GM08714 (cell line): ENCODE results near the gene IDE.
"Not testable (repeated sequence)": the region's sequence is repeated elsewhere in the genome, so short reads cannot be mapped to it uniquely, and the experiment has no call there.

Source experiments
- H3K4me3 ChIP-seq: fragments of 200-500 bp; sonication (Bioruptor generic); 2 replicates; pipeline ENCODE4 v1.5.1; 2014; ENCODE audit warnings: mild to moderate bottlenecking, low read length, inconsistent platforms
- ZNF274 ChIP-seq: IDR thresholded peaks from 2 replicates; pipeline ENCODE4 v1.6.1; 2012; ENCODE audit warnings: mild to moderate bottlenecking, low read depth, low read length

Gene IDE

DNA sequence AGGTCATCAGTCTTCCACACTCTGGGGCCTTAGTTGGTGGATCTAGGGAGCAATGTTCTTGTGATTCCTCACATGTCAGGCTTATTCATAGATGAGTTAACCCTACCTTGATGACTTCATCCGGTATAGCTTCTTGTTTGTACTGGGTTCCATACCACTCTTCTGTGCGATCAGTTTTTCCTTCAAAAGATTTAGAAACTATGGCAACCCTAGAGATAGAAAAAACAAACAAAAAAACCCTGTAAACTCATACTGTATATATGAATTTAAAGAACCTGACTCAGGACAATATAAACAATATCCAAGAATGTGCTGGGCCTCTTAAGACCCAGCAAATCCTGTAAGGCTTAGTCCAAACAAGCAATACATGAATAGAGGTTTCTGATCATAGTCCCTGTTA, 83.5 kb downstream of the IDE start:
- H3K4me3 ChIP-seq: no peak overlapping the region
- TF ChIP-seq ZNF274: no peak

DNA sequence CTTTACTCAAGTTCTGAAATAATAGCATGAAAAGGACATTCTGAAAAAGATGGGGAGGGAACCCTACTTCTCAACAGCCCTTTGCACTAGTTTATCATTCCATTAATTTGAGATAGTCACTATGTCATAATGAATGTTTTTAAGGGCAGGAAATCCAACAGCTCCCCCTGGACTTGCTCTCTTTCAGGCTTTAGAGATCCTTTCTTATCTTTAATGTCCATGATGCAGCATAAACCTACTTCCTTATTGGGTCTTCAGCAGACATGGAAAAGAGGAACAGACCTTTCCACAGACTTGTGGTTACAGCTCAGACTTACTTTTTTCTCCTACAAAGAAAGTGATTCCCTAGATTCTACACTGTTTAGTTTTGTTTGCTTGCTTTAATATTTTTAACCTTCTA, 87.3 kb downstream of the IDE start:
- no peak for TF ChIP-seq ZNF274
- no peak overlapping the region for H3K4me3 ChIP-seq

DNA sequence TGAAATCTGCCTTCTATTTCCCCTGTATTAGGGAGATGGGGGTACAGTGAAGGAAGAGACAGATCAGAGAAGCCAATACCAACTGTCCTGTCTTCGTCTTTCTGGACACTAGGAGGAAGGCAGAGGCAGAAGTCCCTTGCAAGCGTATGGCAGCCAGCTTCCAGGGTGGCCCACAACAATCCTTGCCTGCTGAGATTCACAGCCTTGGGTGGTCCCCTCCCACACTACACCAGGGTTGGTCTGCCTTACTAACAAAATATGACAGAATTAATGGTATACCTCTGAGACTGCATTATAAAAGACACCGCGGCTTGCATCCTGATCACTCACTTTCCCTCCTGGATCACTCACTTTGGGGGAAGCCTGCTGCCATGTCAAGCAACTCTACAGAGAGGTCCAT, 90.4 kb downstream of the IDE start:
- no peak overlapping the region for H3K4me3 ChIP-seq
- no peak for TF ChIP-seq ZNF274

DNA sequence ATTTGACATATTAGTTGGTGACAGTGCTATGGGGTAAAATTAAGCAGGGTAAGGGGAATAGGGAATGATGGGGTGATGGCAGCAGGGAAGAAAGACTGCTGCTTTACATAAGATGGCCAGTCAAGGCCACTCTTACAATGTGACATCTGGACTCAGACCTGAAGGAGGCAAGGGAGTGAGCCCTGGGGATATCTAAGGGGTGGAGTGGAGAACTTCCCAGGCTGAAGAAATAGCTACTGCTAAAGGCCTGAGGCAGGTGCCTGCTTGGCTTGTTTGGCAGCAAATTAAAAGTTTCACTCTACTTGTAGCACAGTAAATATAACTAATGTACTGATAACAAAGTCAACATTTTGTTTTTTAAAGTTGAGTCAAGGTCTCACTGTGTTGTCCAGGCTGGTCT, 93.5 kb downstream of the IDE start:
- H3K4me3 ChIP-seq: no peak overlapping the region

DNA sequence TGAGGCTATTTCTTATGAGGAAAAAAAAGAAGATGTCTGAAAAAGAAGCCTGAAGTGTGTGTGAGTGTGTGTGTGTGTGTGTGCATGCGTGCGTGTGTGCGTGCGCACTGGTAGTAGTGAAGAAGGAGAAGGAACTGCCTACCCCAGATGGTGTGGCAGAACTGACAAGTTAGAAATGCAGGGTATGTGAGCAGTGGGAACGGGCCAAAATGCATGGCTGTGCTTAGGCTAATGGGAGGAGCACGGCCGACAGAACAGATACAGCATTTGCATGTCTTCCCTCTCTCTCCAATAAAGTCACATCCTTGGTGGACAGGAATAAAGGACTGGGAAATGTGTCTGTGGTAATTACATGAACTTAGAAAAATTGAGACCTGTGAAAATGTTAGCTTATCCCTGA, 94.3 kb downstream of the IDE start:
- H3K4me3 ChIP-seq: no peak overlapping the region
- TF ChIP-seq ZNF274: no peak

More for the DNA sequence above, 93.5 kb downstream of the IDE start:
- TF ChIP-seq ZNF274: no peak

DNA sequence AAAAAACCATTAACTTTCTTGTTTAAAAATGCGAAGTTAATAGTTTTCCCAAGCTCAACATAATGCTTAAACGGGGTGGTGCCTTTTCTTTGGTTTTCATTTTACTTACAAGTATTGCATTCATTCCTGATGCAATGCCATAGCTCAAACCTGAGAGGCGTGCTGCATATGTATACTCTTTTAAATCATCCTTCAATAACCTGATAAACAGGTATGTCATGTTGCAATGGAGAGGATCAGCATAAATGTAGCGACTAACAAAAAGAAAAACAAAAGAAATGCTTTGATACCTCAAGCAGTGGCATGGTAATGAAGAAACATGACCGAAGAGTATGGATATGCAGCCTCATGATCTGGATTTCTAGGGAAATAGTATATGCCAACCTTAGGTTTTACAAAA, 95.4 kb downstream of the IDE start:
- TF ChIP-seq ZNF274: no peak
- no peak overlapping the region for H3K4me3 ChIP-seq

DNA sequence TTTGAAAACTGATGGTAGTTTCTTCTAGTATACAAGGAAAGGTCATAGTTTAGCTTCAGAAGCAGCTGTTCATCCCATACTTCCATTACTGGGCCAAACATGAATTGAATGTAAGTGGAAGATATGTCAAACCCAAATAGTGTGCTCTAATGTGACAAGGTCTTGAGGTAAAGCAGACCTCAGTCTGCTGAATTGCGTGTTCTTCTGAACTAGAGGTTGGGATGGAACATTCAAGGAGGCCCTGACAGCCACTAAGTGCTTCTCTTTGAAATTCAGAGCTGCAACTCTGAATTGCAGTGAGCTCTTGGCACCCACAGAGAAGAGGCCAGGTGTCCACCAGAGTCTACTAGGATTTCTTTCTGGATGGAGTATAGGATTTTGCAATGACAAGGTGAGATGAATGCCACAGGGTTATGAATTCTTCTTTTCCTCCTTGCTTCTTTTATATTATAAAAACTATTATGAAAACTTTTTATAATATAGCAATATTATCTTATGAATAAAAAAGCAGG, 98.5 kb downstream of the IDE start:
- TF ChIP-seq ZNF274: no peak
- H3K4me3 ChIP-seq: no peak overlapping the region

DNA sequence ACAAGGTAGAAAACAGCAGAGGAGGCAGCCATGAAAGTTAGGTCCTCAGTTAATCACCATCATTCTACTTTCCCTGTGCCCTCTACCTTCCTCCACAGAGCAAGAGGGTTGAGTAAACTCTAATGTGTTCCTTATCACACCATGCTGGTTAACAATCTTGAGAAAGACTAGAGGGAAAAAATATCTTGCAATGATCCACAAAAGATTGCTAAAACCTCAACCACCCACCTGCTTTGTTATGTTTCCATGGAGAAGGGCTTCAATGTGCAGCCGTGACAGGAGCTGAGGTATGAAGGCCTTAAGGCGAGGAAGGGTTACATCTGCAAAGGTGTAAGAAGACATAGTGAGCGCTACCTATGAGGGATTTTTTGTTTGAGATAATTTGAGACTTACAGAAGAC, 103.9 kb downstream of the IDE start:
- no peak for TF ChIP-seq ZNF274
- H3K4me3 ChIP-seq: no peak overlapping the region

DNA sequence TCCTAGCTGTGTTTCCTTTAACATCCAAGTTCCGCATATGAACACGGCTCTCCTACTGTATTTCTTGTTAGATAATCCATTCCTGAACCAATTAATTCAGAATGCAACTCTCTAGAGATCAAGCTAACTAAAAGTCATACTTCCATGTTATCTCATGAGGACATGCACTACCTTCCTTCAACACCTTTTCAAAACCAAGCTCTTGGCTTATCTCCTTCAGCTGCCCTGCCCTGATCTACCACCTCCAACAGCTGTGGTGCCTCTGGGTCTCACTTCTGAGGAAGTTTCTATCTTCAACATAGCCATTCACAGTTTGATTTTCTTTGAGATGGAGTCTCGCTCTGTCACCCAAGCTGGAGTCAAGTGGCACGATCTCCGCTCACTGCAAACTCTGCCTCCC, 109.5 kb downstream of the IDE start:
- H3K4me3 ChIP-seq: no peak overlapping the region
- TF ChIP-seq ZNF274: no peak

DNA sequence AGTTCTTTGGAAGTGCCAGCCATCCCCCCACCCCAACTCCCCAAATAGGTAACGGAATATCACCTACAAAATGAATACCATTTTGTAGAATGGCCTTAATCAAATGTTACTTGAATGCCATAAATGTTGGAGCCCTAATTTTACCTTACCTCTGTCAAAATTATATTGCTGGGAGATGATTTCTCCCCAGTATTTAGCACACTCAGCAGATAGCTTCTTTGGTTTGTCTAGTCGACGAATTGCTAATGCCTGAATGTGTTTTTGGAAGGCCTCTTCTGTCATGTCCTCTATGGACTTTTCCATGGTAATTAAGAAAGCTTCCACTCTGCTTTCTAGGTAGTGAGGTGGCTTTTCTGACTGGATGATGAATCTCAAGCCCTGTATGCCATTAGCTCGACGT, 110.3 kb downstream of the IDE start:
- H3K4me3 ChIP-seq: no peak overlapping the region
- no peak for TF ChIP-seq ZNF274

DNA sequence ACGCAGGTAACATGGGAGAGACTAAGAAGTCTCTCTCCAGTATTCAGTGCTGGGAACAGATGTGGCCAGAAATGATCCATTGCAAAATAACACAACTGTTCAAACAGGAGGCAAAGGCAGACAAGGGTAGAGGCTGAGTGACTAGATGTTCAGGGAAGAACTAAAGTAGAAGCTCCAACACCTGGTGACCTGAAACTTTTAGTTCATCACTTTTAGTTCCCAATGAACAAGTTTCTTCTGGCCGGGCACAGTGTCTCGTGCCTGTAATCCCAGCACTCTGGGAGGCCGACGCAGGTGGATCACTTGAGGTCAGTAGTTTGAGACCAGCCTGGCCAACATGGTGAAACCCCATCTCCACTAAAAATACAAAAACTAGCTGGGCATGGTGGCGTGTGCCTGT, 118.9 kb downstream of the IDE start:
- not testable (repeated sequence) for H3K4me3 ChIP-seq

DNA sequence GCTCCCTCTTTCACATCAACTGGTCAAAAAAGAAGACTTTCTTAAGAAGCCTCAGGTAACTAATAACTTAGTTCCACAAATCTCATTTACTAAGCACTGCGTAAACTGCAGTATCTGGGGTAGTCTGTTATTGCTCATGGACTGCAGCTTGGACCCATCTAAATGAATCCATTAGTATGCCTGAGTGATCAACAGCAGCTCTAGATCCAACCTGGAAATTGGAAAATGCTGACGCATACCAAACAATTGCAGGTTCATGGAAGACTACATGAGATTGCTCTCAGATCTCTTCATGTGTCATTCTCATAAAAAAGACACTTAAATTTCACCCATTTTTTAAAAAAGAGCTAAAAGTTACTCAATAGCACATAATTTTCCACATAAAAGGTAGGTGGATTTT, 121.6 kb downstream of the IDE start:
- TF ChIP-seq ZNF274: no peak
- H3K4me3 ChIP-seq: no peak overlapping the region

DNA sequence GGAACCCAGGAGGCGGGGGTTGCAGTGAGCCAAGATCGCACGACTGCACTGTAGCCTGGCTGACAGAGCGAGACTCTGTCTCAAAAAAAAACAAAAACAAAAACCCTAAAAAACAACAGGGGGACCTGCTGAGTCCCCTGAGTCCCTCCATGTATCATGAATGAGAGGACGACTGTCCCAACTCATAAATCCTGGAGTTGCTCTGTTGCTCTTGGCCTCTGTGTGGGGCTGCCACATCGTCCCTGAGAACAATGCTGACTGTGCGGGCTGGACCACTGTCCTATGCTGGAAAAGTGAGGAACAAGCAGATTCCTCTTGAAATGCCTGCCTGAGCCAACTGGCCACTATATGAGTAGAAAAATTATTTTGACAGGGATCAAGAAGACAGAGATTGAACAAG, 122.5 kb downstream of the IDE start:
- TF ChIP-seq ZNF274: no peak
- no peak overlapping the region for H3K4me3 ChIP-seq

DNA sequence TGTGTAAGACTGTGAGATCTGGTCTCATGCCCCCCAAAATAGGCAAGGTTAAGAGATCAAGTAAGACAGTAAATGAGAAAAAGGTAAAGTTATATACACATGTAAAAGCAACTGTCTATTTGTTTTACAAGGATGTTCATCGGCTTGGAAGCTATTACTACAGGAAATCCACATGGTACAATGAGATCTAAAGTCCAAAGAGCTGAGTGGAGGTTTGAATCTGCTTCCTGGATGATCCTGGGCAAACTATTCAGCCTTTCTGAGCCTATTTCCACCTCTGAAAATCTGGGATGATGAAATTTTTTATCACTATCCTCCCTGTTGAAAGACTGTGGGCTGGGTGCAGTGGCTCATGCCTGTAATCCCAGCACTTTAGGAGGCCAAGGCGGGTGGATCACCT, 123.0 kb downstream of the IDE start:
- no peak overlapping the region for H3K4me3 ChIP-seq
- TF ChIP-seq ZNF274: no peak

DNA sequence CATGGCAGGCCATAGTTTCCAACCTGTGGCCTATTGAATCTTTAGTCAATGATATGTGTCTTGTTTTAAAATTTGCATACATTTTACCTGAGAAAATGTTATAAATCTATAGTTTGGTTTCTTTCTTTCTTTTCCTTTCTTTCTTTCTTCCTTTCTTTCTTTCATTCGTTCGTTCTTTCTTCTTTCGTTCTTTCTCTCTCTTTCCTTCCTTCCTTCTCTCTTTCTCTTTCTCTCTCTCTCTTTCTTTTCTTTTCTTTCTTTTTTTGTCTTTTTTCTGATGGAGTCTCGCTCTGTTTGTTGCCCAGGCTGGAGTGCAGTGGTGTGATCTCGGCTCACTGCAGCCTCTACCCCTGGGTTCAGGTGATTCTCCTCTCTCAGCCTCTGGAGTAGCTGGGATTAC, 133.3 kb downstream of the IDE start:
- TF ChIP-seq ZNF274: no peak
- no peak overlapping the region for H3K4me3 ChIP-seq

DNA sequence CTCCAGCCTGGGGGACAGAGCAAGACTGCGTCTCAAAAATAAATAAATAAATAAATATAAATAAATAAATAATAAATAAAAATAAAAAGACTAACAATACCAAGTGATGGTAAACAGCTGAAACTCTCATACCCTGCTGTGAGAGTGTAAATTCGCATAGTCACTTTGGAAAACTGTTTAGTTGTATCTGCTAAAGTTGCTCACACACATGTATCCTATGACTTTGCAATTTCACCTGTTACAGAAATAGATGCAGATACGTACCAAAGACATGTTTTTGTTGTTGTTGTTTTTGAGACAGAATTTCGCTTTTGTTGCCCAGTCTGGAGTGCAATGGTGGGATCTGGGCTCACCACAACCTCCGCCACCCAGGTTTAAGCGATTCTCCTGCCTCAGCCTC, 135.7 kb downstream of the IDE start:
- TF ChIP-seq ZNF274: no peak
- H3K4me3 ChIP-seq: no peak overlapping the region

DNA sequence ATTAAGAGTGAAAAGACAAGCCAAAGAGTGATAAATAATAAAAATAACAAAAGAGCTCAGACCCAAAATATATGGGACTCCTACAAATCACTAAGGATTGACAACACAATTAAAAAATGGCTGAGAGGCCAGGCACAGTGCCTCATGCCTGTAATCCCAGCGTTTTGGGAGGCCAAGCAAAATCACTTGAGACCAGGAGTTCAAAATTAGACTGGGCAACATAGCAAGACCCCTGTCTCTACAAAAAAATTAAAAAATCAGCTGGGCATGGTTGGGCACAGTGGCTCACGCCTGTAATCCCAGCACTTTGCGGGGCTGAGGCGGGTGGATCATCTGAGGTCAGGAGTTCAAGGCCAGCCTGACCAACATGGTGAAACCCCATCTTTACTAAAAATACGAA, 137.3 kb downstream of the IDE start:
- TF ChIP-seq ZNF274: no peak
- H3K4me3 ChIP-seq: no peak overlapping the region

DNA sequence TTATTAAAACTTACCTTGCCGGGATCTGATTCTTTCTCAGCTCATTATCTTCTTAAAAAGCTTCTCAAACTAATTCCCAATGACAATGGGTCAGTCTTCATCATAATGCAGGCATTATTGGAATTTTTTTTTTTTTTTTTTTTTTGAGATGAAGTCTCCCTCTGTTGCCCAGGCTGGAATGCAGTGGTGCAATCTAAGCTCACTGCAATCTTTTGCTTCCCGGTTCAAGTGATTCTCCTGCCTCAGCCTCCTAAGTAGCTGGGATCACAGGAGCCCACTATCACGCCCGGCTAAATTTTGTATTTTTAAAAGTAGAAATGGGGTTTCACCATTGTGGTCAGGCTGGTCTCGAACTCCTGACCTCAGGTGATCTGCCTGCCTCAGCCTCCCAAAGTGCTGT, 137.8 kb downstream of the IDE start:
- not testable (repeated sequence) for H3K4me3 ChIP-seq
